ENCODE measurements around the gene IGF2BP2.

Gene IGF2BP2

DNA sequence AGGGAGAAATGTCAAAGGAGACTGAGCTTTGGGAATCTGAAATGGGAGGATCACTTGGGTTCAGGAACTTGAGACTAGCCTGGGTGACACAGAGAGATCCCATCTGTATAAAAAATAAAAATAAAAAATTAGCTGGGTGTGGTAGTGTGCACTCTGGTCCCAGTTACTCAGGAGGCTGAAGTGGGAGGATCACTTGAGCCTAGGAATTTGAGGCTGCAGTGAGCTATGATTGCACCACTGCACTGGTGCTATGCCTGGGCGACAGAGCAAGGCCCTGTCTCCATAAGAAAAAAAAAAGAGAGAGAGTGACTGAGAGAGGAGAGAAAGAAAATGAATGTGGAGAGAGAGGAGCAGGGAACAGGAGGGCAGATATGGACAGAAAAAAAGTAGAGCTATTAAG, 165.9 kb downstream of the IGF2BP2 start:
- TF ChIP-seq, protein P1, sequence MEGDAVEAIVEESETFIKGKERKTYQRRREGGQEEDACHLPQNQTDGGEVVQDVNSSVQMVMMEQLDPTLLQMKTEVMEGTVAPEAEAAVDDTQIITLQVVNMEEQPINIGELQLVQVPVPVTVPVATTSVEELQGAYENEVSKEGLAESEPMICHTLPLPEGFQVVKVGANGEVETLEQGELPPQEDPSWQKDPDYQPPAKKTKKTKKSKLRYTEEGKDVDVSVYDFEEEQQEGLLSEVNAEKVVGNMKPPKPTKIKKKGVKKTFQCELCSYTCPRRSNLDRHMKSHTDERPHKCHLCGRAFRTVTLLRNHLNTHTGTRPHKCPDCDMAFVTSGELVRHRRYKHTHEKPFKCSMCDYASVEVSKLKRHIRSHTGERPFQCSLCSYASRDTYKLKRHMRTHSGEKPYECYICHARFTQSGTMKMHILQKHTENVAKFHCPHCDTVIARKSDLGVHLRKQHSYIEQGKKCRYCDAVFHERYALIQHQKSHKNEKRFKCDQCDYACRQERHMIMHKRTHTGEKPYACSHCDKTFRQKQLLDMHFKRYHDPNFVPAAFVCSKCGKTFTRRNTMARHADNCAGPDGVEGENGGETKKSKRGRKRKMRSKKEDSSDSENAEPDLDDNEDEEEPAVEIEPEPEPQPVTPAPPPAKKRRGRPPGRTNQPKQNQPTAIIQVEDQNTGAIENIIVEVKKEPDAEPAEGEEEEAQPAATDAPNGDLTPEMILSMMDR (IDR thresholded peaks at IDR 0.05; ENCODE audit: extremely low read depth, insufficient read depth, missing control alignments), result no peak
- DNase-seq (ENCODE audit: low spot score), result no peak
- in situ Hi-C loops (cut with MboI; ENCODE audit: low pct_unique_long_range_greater_than_20kb, low sequenced_read_pairs, unreplicated experiment), result loop anchor here (10.0 kb wide), 1 partner anchor 106 kb away; no protein-coding TSS in a partner anchor

DNA sequence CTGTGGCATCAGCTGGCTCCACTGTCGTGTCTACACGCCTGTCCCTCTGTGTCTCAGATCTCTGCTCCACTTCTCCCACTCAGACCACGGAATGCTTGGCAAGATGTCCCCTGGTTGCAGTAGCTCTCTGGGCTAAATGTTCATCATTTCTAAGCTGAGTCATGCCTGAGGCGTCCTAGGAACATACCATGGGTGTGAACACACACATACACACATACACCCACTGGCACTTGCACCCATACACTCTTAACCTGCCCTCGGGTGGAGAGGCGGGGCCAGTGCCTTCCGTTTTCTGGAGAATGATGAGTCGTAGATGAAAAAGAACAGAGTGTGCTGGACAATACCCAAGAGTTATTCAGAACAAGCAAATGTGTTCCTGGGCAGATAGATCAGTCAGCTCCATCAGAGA, 166.3 kb downstream of the IGF2BP2 start:
- TF ChIP-seq, protein P1 (IDR thresholded peaks at IDR 0.05; ENCODE audit: extremely low read depth, insufficient read depth, missing control alignments), result no peak
- no peak for DNase-seq (ENCODE audit: low spot score)

DNA sequence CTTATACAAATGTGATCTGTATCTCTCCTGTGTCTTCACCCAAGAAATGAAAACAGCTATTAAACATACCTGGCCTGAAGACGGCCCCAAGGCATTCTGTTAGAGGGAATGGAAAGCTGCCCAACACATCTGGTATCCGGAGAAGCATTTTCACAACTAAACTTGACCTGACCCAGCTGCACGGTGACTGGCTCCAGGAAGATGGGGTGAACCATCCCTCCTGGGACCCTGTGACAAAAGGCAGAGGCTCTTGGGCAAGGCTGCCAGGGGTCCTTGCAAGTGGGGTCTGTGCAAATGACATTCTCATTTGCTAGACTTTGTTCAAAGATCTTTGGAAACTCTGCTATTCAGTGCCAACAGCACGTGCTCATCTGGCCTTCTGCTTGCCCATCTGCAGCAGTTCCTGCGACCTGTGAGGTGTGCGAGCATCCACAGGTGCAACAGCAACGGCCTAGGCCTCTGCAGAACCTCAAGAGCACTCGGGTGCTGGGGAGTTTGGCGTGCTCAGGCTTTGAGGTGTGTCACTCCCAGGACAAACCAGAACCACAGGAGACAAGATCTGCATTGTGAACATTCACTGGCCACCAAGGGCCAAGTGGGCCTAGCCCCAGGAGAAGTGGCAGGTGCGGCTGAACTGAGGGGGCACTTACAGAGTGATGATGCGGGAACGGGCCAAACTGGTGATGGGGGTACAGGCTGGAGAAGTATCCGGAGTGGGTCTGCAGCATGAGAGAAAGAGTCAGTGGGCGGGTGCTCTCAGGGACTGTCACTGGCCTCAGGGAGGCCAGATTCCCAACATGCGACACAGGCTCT, 166.9 kb downstream of the IGF2BP2 start:
- DNase-seq (ENCODE audit: low spot score), result no peak
- TF ChIP-seq, protein P1 (IDR thresholded peaks at IDR 0.05; ENCODE audit: extremely low read depth, insufficient read depth, missing control alignments), result no peak
- in situ Hi-C loops (cut with MboI; ENCODE audit: low pct_unique_long_range_greater_than_20kb, low sequenced_read_pairs, unreplicated experiment), result loop anchor here (10.0 kb wide), 1 partner anchor 107 kb away; no protein-coding TSS in a partner anchor

More for the DNA sequence above, 166.3 kb downstream of the IGF2BP2 start:
- in situ Hi-C loops (cut with MboI; ENCODE audit: low pct_unique_long_range_greater_than_20kb, low sequenced_read_pairs, unreplicated experiment), result loop anchor here (10.0 kb wide), 1 partner anchor 106 kb away; no protein-coding TSS in a partner anchor

DNA sequence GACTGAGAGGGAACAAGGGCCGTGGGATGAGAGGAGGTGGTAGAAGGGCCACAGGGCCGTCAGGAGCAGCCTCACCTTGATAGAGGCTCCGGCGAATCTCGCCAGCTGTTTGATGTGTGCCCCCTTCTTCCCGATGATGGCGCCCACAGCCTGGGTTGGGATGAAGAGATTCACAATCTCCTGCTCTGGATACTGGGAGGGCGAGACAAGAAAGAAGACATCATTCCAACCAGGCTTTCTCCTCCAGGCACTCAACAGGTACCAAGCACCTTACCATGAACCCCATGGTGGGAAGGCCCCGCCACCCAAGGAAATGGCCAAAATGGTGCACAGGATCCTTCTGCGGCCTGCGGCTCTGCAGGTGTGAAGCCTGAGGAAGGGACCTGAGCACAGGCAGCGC, 167.6 kb downstream of the IGF2BP2 start:
- in situ Hi-C loops (cut with MboI; ENCODE audit: low pct_unique_long_range_greater_than_20kb, low sequenced_read_pairs, unreplicated experiment), result loop anchor here (10.0 kb wide), 1 partner anchor 108 kb away; no protein-coding TSS in a partner anchor
- TF ChIP-seq, protein P1 (IDR thresholded peaks at IDR 0.05; ENCODE audit: extremely low read depth, insufficient read depth, missing control alignments), result no peak
- no peak for DNase-seq (ENCODE audit: low spot score)

DNA sequence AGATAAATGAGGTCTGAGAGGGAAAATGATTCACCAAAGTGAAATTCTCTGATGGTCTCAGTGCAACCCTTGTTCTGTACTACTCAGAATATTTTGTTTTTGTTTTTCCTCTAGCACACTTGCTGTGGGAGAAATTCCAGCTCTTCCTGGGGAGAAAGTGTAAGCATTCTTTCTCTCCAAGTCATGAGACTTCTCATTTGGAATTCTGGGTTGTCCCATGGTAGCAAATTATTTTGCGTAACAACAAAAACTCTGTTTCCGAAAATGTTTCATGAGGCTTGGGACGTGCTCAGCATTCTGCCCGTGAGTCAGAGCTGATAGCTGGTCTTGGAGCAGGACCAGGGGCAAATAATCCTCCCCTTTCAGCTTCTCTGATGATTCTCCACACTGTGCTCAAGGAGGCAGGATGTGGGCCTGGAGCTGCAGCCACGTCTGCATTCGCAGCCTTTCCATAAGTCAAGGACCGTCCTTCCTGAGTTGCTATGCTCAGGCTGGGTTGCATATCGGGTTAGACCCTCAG, 168.5 kb downstream of the IGF2BP2 start:
- TF ChIP-seq, protein P1 (IDR thresholded peaks at IDR 0.05; ENCODE audit: extremely low read depth, insufficient read depth, missing control alignments), result no peak
- in situ Hi-C loops (cut with MboI; ENCODE audit: low pct_unique_long_range_greater_than_20kb, low sequenced_read_pairs, unreplicated experiment), result loop anchor here (10.0 kb wide), 1 partner anchor 108 kb away; no protein-coding TSS in a partner anchor
- DNase-seq (ENCODE audit: low spot score), result no peak

DNA sequence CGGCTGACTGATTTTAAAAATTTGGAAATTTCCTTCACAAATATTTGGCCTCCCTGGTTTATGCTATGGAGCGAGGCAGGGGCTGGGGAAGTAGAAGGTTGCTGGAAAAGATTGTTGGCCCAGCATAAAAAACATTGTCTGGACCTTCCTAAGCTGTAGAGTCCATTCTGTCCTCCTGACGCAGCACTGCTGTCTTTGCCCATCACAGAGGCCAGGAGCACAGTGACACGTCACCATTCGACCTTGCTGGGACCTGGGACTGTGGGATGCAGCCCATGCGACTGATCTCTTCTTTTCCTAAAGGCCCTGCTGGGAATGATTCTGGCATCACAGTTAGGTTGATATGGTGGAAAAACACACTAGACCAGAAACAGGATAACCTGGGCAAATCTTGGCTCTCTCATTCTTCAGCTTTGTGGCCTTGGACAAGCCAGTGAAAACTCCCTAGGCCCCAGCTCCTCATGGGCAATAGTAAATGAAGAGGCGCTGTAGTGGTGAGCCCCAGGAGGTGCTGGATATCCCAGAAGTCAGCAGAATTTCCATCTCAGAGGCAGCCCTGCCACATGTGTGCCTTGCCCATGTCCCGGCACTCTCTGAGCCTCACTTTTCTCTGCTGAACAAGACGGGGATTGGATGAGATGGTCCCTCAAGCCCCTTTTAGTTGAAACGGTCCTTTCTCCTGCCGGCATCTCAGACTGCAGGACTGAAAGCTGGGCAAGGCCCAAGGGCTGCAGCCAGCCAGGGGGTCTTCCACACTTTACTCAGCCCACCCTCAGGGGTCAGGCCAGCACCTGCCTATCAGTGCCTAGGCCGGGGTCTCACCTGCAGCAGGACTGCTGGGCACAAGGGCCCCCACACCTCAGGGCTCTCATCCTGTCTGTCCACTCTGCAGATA, 169.2 kb downstream of the IGF2BP2 start:
- DNase-seq (ENCODE audit: low spot score), result no peak
- TF ChIP-seq, protein P1 (IDR thresholded peaks at IDR 0.05; ENCODE audit: extremely low read depth, insufficient read depth, missing control alignments), result no peak
- in situ Hi-C loops (cut with MboI; ENCODE audit: low pct_unique_long_range_greater_than_20kb, low sequenced_read_pairs, unreplicated experiment), result loop anchor here (10.0 kb wide), 1 partner anchor 109 kb away; no protein-coding TSS in a partner anchor

All from GM13977 (cell line).